Cardiac atrium fibroblast (primary cell): ENCODE results near the gene SFMBT1. TPM values are rescaled to one million over a fixed set of nuclear protein-coding genes. Genes with fewer than 3 reads are reported as not detected.

Experiments
- total RNA-seq: library from RNA; depleted of rRNA; stranded (reverse); fragments of >200 nt; gene quantifications from 2 replicates; pipeline ENCODE4 v1.2.3, GENCODE V29; 2015

The SFMBT1 gene, protein sequence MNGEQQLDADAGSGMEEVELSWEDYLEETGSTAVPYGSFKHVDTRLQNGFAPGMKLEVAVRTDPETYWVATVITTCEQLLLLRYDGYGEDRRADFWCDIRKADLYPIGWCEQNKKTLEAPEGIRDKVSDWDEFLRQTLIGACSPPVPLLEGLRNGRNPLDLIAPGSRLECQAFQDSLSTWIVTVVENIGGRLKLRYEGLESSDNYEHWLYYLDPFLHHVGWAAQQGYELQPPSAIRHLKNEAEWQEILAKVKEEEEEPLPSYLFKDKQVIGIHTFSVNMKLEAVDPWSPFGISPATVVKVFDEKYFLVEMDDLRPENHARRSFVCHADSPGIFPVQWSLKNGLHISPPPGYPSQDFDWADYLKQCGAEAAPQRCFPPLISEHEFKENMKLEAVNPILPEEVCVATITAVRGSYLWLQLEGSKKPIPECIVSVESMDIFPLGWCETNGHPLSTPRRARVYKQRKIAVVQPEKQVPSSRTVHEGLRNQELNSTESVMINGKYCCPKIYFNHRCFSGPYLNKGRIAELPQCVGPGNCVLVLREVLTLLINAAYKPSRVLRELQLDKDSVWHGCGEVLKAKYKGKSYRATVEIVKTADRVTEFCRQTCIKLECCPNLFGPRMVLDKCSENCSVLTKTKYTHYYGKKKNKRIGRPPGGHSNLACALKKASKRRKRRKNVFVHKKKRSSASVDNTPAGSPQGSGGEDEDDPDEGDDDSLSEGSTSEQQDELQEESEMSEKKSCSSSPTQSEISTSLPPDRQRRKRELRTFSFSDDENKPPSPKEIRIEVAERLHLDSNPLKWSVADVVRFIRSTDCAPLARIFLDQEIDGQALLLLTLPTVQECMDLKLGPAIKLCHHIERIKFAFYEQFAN
- 1.8 and 2.0 TPM in 2 replicates for total RNA-seq

DNA sequence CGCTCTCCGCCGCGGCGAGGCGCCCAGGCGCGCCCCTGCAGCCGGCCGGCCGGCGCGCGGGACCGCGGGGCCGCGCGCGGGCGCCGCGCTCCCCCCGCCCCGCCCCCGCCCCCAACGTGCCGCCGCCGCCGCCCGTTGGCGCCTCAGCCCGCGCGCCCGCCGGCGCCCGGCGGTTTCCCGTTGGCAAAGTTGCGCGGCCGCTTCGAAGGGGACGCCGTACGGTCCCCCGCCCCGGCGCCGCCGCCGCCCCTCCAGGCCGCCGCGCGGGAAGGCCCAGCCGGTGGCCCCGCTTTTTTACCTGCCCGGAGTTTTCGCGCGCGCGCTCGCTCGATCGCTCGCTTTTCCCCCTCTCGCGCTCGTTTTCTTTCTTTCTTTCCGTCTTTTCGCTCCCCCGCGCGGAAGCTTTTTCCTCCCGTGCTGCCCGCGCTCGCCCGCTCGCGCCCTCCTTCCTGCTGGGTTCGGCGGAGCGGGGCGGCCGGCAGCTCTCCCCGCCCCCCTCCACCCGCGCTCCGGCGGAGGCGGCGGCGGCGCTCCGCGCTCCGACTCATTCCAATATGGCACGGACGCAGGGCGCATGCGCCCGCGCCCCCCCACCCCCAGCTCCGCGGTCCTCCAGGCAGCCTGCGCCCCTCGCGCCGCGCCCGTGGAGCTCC, at the start of gene SFMBT1:
TSS of gene SFMBT1 (minus strand) at position 556 of the 653 bp plus-strand sequence. CDS start 76,945 bp downstream, outside the sequence.

DNA sequence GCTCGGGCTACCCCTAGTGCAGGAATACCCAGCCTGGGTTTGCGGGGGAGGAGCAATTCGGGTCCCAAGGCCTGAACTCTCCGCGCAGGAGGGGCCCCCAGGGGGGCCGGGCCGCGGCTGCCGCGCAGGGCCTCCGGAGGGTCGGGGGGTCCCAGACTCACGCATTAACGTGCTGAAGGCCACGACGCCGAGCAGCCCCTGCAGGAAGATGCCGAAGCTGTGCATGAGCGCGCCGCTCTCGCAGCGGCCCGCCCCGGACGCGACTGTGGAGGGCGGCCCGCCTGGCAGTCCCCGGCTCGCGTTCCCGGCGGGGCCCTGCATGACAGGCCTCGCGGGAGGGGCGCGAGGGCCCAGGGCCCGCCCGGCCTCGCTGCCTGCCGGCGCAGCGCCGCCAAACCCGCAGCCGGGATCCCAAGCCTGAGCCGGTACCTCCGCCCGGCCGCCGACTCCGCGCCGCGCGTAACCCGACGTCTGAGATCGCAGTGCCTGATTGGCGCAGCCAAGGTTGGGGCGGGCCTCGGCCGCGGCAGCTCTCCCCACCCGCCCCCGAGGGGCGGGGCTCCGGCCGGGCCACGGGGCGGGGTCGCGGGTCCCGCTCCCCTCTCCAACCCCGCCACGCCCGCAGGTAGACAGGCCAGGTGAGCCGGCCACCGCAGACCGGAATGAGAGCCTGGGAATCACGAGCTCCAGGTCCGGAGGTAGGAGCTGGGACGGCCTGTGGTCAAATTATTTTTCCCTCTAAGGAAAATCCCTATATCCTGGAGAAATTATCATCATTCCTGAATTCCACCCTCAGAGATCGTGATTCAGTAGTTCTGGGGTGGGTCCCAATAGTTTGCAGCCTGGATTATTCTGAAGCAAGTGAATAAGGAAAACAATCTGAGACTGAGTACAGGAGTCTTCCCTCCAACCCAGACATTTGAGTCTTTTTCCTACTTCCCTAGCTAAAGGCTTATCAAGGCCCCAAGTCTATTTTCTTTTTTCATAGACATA, 148.4 kb downstream of the SFMBT1 start, which contains the start of gene STIMATE:
TSS of gene STIMATE (minus strand) at position 419 of the 993 bp plus-strand sequence. CDS start at position 321, 98 bp downstream.

Other genes starting within 250 kb of the SFMBT1 start
- gene ITIH4, start 215.4 kb downstream of the SFMBT1 start, total RNA-seq: 0.49 and 4.5 TPM in 2 replicates
- gene MUSTN1, start 211.1 kb downstream of the SFMBT1 start, total RNA-seq: not detected in 2 replicates
- gene STIMATE, start 148.5 kb downstream of the SFMBT1 start, total RNA-seq: 11.6 and 12.0 TPM in 2 replicates
- 14.3 and 22.9 TPM in 2 replicates for gene RFT1, start 84.4 kb upstream of the SFMBT1 start, total RNA-seq
- 3.8 and 4.5 TPM in 2 replicates for gene PRKCD, start 115.1 kb upstream of the SFMBT1 start, total RNA-seq
- 524 and 631 TPM in 2 replicates for gene TKT, start 209.9 kb upstream of the SFMBT1 start, total RNA-seq